PC-9 (cell line): Measurements from ENCODE around the gene OFD1.

Experiments
- EZH2 ChIP-seq: fragments of 200-600 bp; sonication (generic); IDR thresholded peaks from 2 replicates; pipeline ENCODE4 v1.8.0; 2017; ENCODE audit warnings: antibody characterized with exemption, low read depth
- TF ChIP-seq, protein P1 (sequence below): fragments of 200-600 bp; sonication (generic); conservative IDR thresholded peaks from 2 replicates; pipeline ENCODE4 v1.6.1; 2017; ENCODE audit warnings: mixed run types, antibody characterized with exemption, mild to moderate bottlenecking, moderate library complexity

DNA sequence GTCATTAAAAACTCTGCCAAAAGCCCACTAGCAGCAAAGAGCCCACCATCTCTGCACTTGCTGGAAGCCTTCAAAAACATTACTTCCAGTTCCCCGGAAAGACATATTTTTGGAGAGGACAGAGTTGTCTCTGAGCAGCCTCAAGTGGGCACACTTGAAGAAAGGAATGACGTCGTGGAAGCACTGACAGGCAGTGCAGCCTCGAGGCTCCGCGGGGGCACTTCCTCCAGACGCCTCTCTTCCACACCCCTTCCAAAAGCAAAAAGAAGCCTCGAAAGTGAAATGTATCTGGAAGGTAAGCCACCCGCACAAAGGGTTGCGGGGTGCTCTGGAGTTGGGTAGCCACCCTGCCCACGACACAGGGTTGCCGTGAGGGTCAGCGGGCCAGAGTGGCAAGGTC, 25.9 kb downstream of the OFD1 start:
- TF ChIP-seq, protein P1, sequence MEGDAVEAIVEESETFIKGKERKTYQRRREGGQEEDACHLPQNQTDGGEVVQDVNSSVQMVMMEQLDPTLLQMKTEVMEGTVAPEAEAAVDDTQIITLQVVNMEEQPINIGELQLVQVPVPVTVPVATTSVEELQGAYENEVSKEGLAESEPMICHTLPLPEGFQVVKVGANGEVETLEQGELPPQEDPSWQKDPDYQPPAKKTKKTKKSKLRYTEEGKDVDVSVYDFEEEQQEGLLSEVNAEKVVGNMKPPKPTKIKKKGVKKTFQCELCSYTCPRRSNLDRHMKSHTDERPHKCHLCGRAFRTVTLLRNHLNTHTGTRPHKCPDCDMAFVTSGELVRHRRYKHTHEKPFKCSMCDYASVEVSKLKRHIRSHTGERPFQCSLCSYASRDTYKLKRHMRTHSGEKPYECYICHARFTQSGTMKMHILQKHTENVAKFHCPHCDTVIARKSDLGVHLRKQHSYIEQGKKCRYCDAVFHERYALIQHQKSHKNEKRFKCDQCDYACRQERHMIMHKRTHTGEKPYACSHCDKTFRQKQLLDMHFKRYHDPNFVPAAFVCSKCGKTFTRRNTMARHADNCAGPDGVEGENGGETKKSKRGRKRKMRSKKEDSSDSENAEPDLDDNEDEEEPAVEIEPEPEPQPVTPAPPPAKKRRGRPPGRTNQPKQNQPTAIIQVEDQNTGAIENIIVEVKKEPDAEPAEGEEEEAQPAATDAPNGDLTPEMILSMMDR: no peak
- TF ChIP-seq EZH2: no peak
